ENCODE data around the gene MYH14. TPM values are rescaled to one million over a fixed set of nuclear protein-coding genes. Genes with fewer than 3 reads are reported as not detected.

MYH14 gene
- total and polyA plus RNA-seq, 2 of the 4 experiments (the other 2 are of a cell fraction) = not detected

DNA sequence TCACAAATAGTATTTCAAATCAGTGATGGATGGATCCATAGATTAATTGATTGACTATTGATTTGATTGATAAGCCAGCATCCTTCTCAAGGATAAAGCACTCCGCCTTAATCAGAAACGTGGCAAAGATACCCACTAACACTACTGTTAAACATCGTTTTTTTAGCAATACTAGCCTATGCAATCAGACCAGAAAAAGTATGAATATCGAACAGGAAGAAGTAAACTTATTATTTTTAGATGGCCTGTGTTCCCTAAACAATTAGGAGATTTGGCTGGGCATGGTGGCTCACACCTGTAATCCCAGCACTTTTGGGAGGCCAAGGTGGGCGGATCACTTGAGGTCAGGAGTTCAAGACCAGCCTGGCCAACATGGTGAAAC, 49.5 kb downstream of the MYH14 start:
- Histone ChIP-seq H2AFZ (replicated peaks; ENCODE audit: low read length, poor library complexity) (no peak overlapping the region), H2BK5ac (ENCODE audit: low read depth, low read length, poor library complexity, severe bottlenecking) (no peak overlapping the region), H2AK9ac (replicated peaks; ENCODE audit: low read depth, low read length, poor library complexity) (no peak overlapping the region), H2BK120ac (ENCODE audit: low read depth, low read length) (no peak overlapping the region), H4K20me1 (ENCODE audit: insufficient read depth, low read length) (no peaks in the 10 kb centered on the region), H4K8ac (ENCODE audit: low read depth in 2 of 2, low read length in 2 of 2) (no peak overlapping the region), H3K23ac (ENCODE audit: low read depth, low read length) (no peak overlapping the region), H3K14ac (replicated peaks; ENCODE audit: low read depth, low read length) (no peak overlapping the region), H3K36me3 (ENCODE audit: control insufficient read depth, insufficient read depth, low read length) (no peaks in the 10 kb centered on the region), H2BK15ac (ENCODE audit: low read depth, low read length) (no peak overlapping the region), H3K4ac (ENCODE audit: low read depth, low read length) (no peak overlapping the region), H3K4me1 (ENCODE audit: control insufficient read depth, insufficient read depth, low read length) (no peaks in the 10 kb centered on the region), H3K9me1 (ENCODE audit: insufficient read depth, low read length) (no peaks in the 10 kb centered on the region), H3K9ac (ENCODE audit: low read depth, low read length) (no peak overlapping the region), H3K27me3 (ENCODE audit: control insufficient read depth, insufficient read depth, low read length) (no peaks in the 10 kb centered on the region), H3K4me3 (ENCODE audit: insufficient read depth, low read depth, low read length) (no peak overlapping the region), H3K56ac (ENCODE audit: extremely low read depth, insufficient read depth, low read length) (no peak overlapping the region), H3K18ac (ENCODE audit: low read depth, low read length) (no peak overlapping the region), H3K79me1 (ENCODE audit: low read depth in 1 of 2, low read length in 2 of 2) (no peaks in the 10 kb centered on the region), H2BK20ac (ENCODE audit: low read depth, low read length) (no peak overlapping the region), H4K5ac (ENCODE audit: low read depth, low read length) (no peak overlapping the region), H3K27ac (ENCODE audit: insufficient read depth, low read length) (no peak overlapping the region), H4K91ac (ENCODE audit: insufficient read depth, low read depth, low read length) (no peak overlapping the region), H2AK5ac (ENCODE audit: low read depth, low read length) (no peak overlapping the region), H3K9me3 (ENCODE audit: control insufficient read depth, insufficient read depth, low read length) (peaks cover 44% of the 10 kb centered on the region), H3K4me2 (ENCODE audit: low read depth, low read length) (no peak overlapping the region)
- dilution Hi-C loops (cut with HindIII; ENCODE audit: low sequenced_read_pairs, unreplicated experiment) = no loop called here
- no TSS peak for BruUV-seq (replicated peaks)
- DNase-seq (no peak), ATAC-seq (ENCODE audit: low read depth) (no peak)
- intact Hi-C loops (cut with micrococcal nuclease) = no loop called here
- TF ChIP-seq MAFK (IDR thresholded peaks at IDR 0.05; ENCODE audit: low read depth, low read length) = no peak
- no peak for TF ChIP-seq ELK1 (IDR thresholded peaks at IDR 0.05; ENCODE audit: borderline replicate concordance, low read depth, low read length)
- no peak for TF ChIP-seq RAD21 (IDR thresholded peaks at IDR 0.05; ENCODE audit: low read length)
- TF ChIP-seq SMC3 (IDR thresholded peaks at IDR 0.05; ENCODE audit: low read depth, low read length) = no peak
- TF ChIP-seq MXI1 (IDR thresholded peaks at IDR 0.05; ENCODE audit: borderline replicate concordance, low read depth, low read length) = no peak
- no peak for TF ChIP-seq CHD1 (IDR thresholded peaks at IDR 0.05; ENCODE audit: low read depth, low read length)
- no peak for TF ChIP-seq FOS (IDR thresholded peaks at IDR 0.05; ENCODE audit: low read depth, low read length)
- POLR2A ChIA-PET (ENCODE audit: unreplicated experiment) = no interaction called here
- CTCF ChIA-PET = no interaction called here
- no CpG with 5 or more reads among the region's 5 CpGs for WGBS, 2 experiments (ENCODE audit: extremely low coverage in 2 of 2, insufficient read length in 1 of 2)
- in situ Hi-C loops (cut with MboI; ENCODE audit: low sequenced_read_pairs) = no loop called here

All from IMR-90 (cell line).